GM18909 (cell line): ENCODE measurements around the gene CSMD2.

Source experiments
- ATAC-seq: cut with Tn5 transposase; IDR thresholded peaks from one replicate; pipeline ENCODE4 v1.9.1; 2021; ENCODE audit warnings: mild to moderate bottlenecking; ENCODE audit not compliant: unreplicated experiment, poor library complexity

Gene CSMD2

GRCh38 chr1:33500547-33500946 lies 664.5 kb downstream of the CSMD2 start:
- no peak for ATAC-seq

GRCh38 chr1:33497410-33497809 lies 667.6 kb downstream of the CSMD2 start:
- no peak for ATAC-seq

GRCh38 chr1:33494929-33495328 lies 670.1 kb downstream of the CSMD2 start:
- ATAC-seq, result no peak

GRCh38 chr1:33488624-33489023 lies 676.4 kb downstream of the CSMD2 start:
- ATAC-seq, result no peak

- no peak for ATAC-seq
Measured at GRCh38 chr1:33482412-33482811, 682.6 kb downstream of the CSMD2 start.

GRCh38 chr1:33477451-33477850 lies 687.6 kb downstream of the CSMD2 start:
- ATAC-seq, result no peak

GRCh38 chr1:33473900-33474299 lies 691.1 kb downstream of the CSMD2 start:
- no peak for ATAC-seq

- peak; percentile 91 for ATAC-seq
Measured at GRCh38 chr1:33472269-33472980, 692.6 kb downstream of the CSMD2 start, which contains the start of gene ZSCAN20. TSS of gene ZSCAN20 (plus strand) at chr1:33472645. CDS start at chr1:33479289, 6,644 bp downstream.

- ATAC-seq, result no peak
Measured at GRCh38 chr1:33471416-33471815, 693.6 kb downstream of the CSMD2 start.

- ATAC-seq, result no peak
Measured at GRCh38 chr1:33470495-33471012, 694.5 kb downstream of the CSMD2 start.

GRCh38 chr1:33469691-33470090 lies 695.3 kb downstream of the CSMD2 start:
- no peak for ATAC-seq

GRCh38 chr1:33468967-33469366 lies 696.1 kb downstream of the CSMD2 start:
- no peak for ATAC-seq

GRCh38 chr1:33468531-33468930 lies 696.5 kb downstream of the CSMD2 start:
- no peak for ATAC-seq

GRCh38 chr1:33468011-33468410 lies 697.0 kb downstream of the CSMD2 start:
- ATAC-seq, result no peak

GRCh38 chr1:33466159-33466558 lies 698.9 kb downstream of the CSMD2 start:
- ATAC-seq, result no peak

GRCh38 chr1:33465316-33465715 lies 699.7 kb downstream of the CSMD2 start:
- ATAC-seq, result no peak

GRCh38 chr1:33464552-33464951 lies 700.5 kb downstream of the CSMD2 start:
- no peak for ATAC-seq
